ENCODE results near the gene LPP.

The LPP gene

GRCh38 chr3:188721312-188721711 lies 567.4 kb downstream of the LPP start:
- H3K4me3 ChIP-seq (replicated peaks; ENCODE audit: insufficient read depth, low read length) = no peak overlapping the region
- H3K27me3 ChIP-seq (ENCODE audit: insufficient read depth, poor library complexity, severe bottlenecking) = no peaks in the 10 kb centered on the region
- no peak for DNase-seq (ENCODE audit: low read depth in 1 of 2, low spot score in 1 of 2)
- no peak for TF ChIP-seq SPI1 (IDR thresholded peaks at IDR 0.05; ENCODE audit: borderline replicate concordance, low read depth)
- no peak for TF ChIP-seq REST (IDR thresholded peaks at IDR 0.05; ENCODE audit: insufficient replicate concordance, low read depth)
- TF ChIP-seq CTCF (IDR thresholded peaks at IDR 0.05; ENCODE audit: insufficient read depth, low read length) = no peak
- TF ChIP-seq GABPA (IDR thresholded peaks at IDR 0.05; ENCODE audit: low read depth) = no peak
- no peak for TF ChIP-seq POLR2AphosphoS5 (IDR thresholded peaks at IDR 0.05; ENCODE audit: low read depth)
- no peak overlapping the region for H3K27ac ChIP-seq (replicated peaks)

DNA sequence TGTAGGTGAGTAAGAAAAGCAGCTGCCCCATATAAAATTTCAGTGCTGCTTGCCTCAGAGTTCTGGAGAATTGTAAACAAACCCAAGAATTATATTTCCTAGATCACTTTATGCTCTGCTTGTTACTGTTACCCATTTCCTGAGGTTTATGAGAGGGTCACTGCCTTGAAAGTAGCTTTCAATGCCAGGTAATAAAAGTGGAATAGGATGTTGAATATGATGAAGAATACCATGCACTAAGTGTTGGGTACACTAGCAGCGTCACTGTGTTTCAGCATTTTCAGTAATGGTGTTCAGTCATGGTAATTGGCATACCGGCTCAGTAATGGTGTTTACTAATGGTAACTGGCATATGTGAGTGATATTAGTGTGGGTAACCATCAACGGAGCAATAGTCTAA lies 568.0 kb downstream of the LPP start:
- no peak for DNase-seq (ENCODE audit: low read depth in 1 of 2, low spot score in 1 of 2)
- H3K27me3 ChIP-seq (ENCODE audit: insufficient read depth, poor library complexity, severe bottlenecking) = no peaks in the 10 kb centered on the region
- no peak overlapping the region for H3K4me3 ChIP-seq (replicated peaks; ENCODE audit: insufficient read depth, low read length)
- TF ChIP-seq GABPA (IDR thresholded peaks at IDR 0.05; ENCODE audit: low read depth) = no peak
- TF ChIP-seq REST (IDR thresholded peaks at IDR 0.05; ENCODE audit: insufficient replicate concordance, low read depth) = no peak
- TF ChIP-seq SPI1 (IDR thresholded peaks at IDR 0.05; ENCODE audit: borderline replicate concordance, low read depth) = no peak
- TF ChIP-seq POLR2AphosphoS5 (IDR thresholded peaks at IDR 0.05; ENCODE audit: low read depth) = no peak
- H3K27ac ChIP-seq (replicated peaks) = no peak overlapping the region

- Histone ChIP-seq H3K27ac (replicated peaks) (no peak overlapping the region), H3K27me3 (ENCODE audit: insufficient read depth, poor library complexity, severe bottlenecking) (no peaks in the 10 kb centered on the region), H3K4me3 (replicated peaks; ENCODE audit: insufficient read depth, low read length) (no peak overlapping the region)
- no peak for TF ChIP-seq GABPA (IDR thresholded peaks at IDR 0.05; ENCODE audit: low read depth)
- no peak for DNase-seq (ENCODE audit: low read depth in 1 of 2, low spot score in 1 of 2)
Observed at GRCh38 chr3:188722963-188723362, 569.0 kb downstream of the LPP start.

- no peak overlapping the region for H3K27ac ChIP-seq (replicated peaks)
- no peak overlapping the region for H3K4me3 ChIP-seq (replicated peaks; ENCODE audit: insufficient read depth, low read length)
- H3K27me3 ChIP-seq (ENCODE audit: insufficient read depth, poor library complexity, severe bottlenecking) = no peaks in the 10 kb centered on the region
- TF ChIP-seq REST (IDR thresholded peaks at IDR 0.05; ENCODE audit: insufficient replicate concordance, low read depth) = no peak
- no peak for DNase-seq (ENCODE audit: low read depth in 1 of 2, low spot score in 1 of 2)
Observed at GRCh38 chr3:188727052-188727451, 573.1 kb downstream of the LPP start.

DNA sequence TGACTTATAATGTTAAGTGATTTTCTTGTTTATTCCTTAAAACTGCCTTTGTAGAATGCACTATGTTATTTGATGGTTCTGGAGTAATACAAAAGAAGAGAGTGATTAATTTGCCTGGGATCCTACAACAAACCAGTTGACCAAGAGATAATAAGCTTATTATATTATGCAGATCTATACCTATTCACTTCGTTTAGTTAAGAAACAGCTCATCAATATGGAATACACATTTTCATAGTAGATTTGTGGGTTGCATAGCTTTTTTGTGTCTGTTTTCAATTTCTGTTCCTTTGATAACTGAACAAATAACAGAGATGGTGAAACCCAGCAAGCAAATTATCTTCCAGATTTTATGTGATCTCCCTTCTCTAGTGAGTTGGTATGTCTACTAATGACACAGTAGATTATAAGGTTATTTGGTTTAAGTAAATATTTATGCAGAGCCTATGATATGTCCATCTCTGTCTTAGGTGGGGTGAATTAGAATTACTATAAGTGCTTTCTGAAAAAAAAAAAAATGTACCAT lies 574.5 kb downstream of the LPP start:
- TF ChIP-seq SPI1 (IDR thresholded peaks at IDR 0.05; ENCODE audit: borderline replicate concordance, low read depth) (no peak), CTCF (IDR thresholded peaks at IDR 0.05; ENCODE audit: insufficient read depth, low read length) (no peak), GABPA (IDR thresholded peaks at IDR 0.05; ENCODE audit: low read depth) (no peak), POLR2AphosphoS5 (IDR thresholded peaks at IDR 0.05; ENCODE audit: low read depth) (no peak), REST (IDR thresholded peaks at IDR 0.05; ENCODE audit: insufficient replicate concordance, low read depth) (no peak)
- Histone ChIP-seq H3K4me3 (replicated peaks; ENCODE audit: insufficient read depth, low read length) (no peak overlapping the region), H3K27ac (replicated peaks) (no peak overlapping the region), H3K27me3 (ENCODE audit: insufficient read depth, poor library complexity, severe bottlenecking) (no peaks in the 10 kb centered on the region)
- no peak for DNase-seq (ENCODE audit: low read depth in 1 of 2, low spot score in 1 of 2)
